Measurements from ENCODE around the gene RASA1.

DNA sequence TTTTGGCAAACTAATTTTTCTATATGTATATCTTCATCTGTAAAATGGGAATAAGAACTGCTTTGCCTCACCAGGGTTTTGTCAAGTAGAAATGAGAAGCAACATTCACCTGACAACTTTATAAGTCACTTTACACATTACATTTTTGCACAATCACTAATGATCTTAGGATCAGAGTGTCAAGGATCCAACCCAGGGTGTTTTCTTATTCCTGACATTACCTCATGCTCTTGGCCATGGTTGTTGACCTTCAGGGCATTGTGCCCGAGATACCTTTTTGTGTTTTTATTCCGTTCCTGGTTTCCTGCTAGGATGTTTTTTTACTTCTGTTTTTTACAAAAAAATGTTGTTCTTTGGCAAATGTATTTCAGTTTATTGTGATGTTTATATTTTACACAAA is 22.2 kb upstream of the RASA1 start:
- no peak for TF ChIP-seq GATA1 (IDR thresholded peaks at IDR 0.05; ENCODE audit: low read depth, low read length)
- TF ChIP-seq POLR2A (IDR thresholded peaks at IDR 0.05; ENCODE audit: low read length) = no peak

All from erythroblast (primary cell).